Thyroid gland (tissue), 4 donors: ENCODE data around the gene PDE4B.

Source experiments
- CTCF ChIP-seq, 6 experiments: fragments of 200-600 bp in 3 of 6; fragments of 450-650 bp in 3 of 6; sonication (generic) in 3 of 6; IDR thresholded peaks; one replicate each; pipeline ENCODE4 v1.5.1; 2016 to 2019; ENCODE audit warnings: antibody characterized with exemption in 6 of 6, mild to moderate bottlenecking in 2 of 6, inconsistent platforms in 1 of 6, moderate library complexity in 1 of 6
- POLR2A ChIP-seq, 2 donors: fragments of 450-650 bp; IDR thresholded peaks; one replicate each; pipeline ENCODE4 v1.6.1; 2017; ENCODE audit warnings: antibody characterized with exemption in 2 of 2, mild to moderate bottlenecking in 2 of 2, moderate library complexity in 1 of 2

- no peak for TF ChIP-seq CTCF (IDR thresholded peaks at IDR 0.05)
- no peak for TF ChIP-seq POLR2A (IDR thresholded peaks at IDR 0.05)
These were observed 481.9 kb downstream of the PDE4B start for GRCh38 chr1:66274634-66275033.
